Measurements from ENCODE around the gene UBE2D1. TPM values are rescaled to one million over a fixed set of nuclear protein-coding genes. Genes with fewer than 3 reads are reported as not detected.

UBE2D1 gene
- total RNA-seq, 1 donor from 2014 or later = 56.0 TPM

GRCh38 chr10:58302254-58302653 is 32.6 kb upstream of the UBE2D1 start:
- no peak overlapping the region for H3K4me3 ChIP-seq
- no peak for DNase-seq
- TF ChIP-seq CTCF (IDR thresholded peaks at IDR 0.05; ENCODE audit: borderline replicate concordance) = no peak
- H3K36me3 ChIP-seq = no peaks in the 10 kb centered on the region
- intact Hi-C loops (cut with micrococcal nuclease) = no loop called here
- H3K27ac ChIP-seq (replicated peaks) = no peak overlapping the region
- H3K9me3 ChIP-seq (replicated peaks) = no peaks in the 10 kb centered on the region
- no peaks in the 10 kb centered on the region for H3K4me1 ChIP-seq
- peaks cover 12% of the 10 kb centered on the region for H3K27me3 ChIP-seq (ENCODE audit: low read depth)

GRCh38 chr10:58304099-58304633 is 30.6 kb upstream of the UBE2D1 start:
- TF ChIP-seq CTCF (IDR thresholded peaks at IDR 0.05; ENCODE audit: borderline replicate concordance) = no peak
- no peak overlapping the region for H3K4me3 ChIP-seq
- intact Hi-C loops (cut with micrococcal nuclease) = no loop called here
- peaks cover 20% of the 10 kb centered on the region for H3K27me3 ChIP-seq (ENCODE audit: low read depth)
- no peak overlapping the region for H3K27ac ChIP-seq (replicated peaks)
- no peaks in the 10 kb centered on the region for H3K9me3 ChIP-seq (replicated peaks)
- no peaks in the 10 kb centered on the region for H3K4me1 ChIP-seq
- H3K36me3 ChIP-seq = no peaks in the 10 kb centered on the region
- DNase-seq = no peak

GRCh38 chr10:58305821-58306220 is 29.0 kb upstream of the UBE2D1 start:
- Histone ChIP-seq H3K27ac (replicated peaks) (no peak overlapping the region), H3K9me3 (replicated peaks) (no peaks in the 10 kb centered on the region), H3K4me1 (no peaks in the 10 kb centered on the region), H3K36me3 (no peaks in the 10 kb centered on the region), H3K27me3 (ENCODE audit: low read depth) (peaks cover 20% of the 10 kb centered on the region), H3K4me3 (no peak overlapping the region)
- no peak for DNase-seq
- intact Hi-C loops (cut with micrococcal nuclease) = no loop called here
- TF ChIP-seq CTCF (IDR thresholded peaks at IDR 0.05; ENCODE audit: borderline replicate concordance) = no peak

- intact Hi-C loops (cut with micrococcal nuclease) = no loop called here
- Histone ChIP-seq H3K27ac (replicated peaks) (no peak overlapping the region), H3K27me3 (ENCODE audit: low read depth) (peaks cover 20% of the 10 kb centered on the region), H3K9me3 (replicated peaks) (no peaks in the 10 kb centered on the region), H3K36me3 (no peaks in the 10 kb centered on the region), H3K4me1 (no peaks in the 10 kb centered on the region), H3K4me3 (no peak overlapping the region)
- no peak for DNase-seq
- no peak for TF ChIP-seq CTCF (IDR thresholded peaks at IDR 0.05; ENCODE audit: borderline replicate concordance)
Measured at GRCh38 chr10:58307676-58308075, 27.1 kb upstream of the UBE2D1 start.

GRCh38 chr10:58311026-58311425 is 23.8 kb upstream of the UBE2D1 start:
- DNase-seq = no peak
- Histone ChIP-seq H3K27ac (replicated peaks) (no peak overlapping the region), H3K4me3 (no peak overlapping the region), H3K27me3 (ENCODE audit: low read depth) (peaks cover 11% of the 10 kb centered on the region), H3K36me3 (no peaks in the 10 kb centered on the region), H3K9me3 (replicated peaks) (no peaks in the 10 kb centered on the region), H3K4me1 (no peaks in the 10 kb centered on the region)
- intact Hi-C loops (cut with micrococcal nuclease) = no loop called here
- TF ChIP-seq CTCF (IDR thresholded peaks at IDR 0.05; ENCODE audit: borderline replicate concordance) = no peak
